NCI-H1092 treated with DMSO at 0.1 percent for 48 hours (cell line): ENCODE results near the gene CYP26B1.

Experiments
- DNase-seq: peaks from one replicate; lab custom pipeline; 2025; lab: John Stamatoyannopoulos, UW

Gene CYP26B1

GRCh38 chr2:72141032-72141645 is 6.5 kb downstream of the CYP26B1 start:
- no peak for DNase-seq

GRCh38 chr2:72140621-72140960 is 7.1 kb downstream of the CYP26B1 start:
- no peak for DNase-seq

- no peak for DNase-seq
Observed at GRCh38 chr2:72139874-72140620, 7.6 kb downstream of the CYP26B1 start.

GRCh38 chr2:72139471-72139873 is 8.2 kb downstream of the CYP26B1 start:
- DNase-seq: no peak

GRCh38 chr2:72138921-72139381 is 8.7 kb downstream of the CYP26B1 start:
- DNase-seq: no peak

- no peak for DNase-seq
Observed at GRCh38 chr2:72138011-72138881, 9.4 kb downstream of the CYP26B1 start.

GRCh38 chr2:72137498-72138010 is 10.1 kb downstream of the CYP26B1 start:
- peak; percentile 25 for DNase-seq

- DNase-seq: no peak
Observed at GRCh38 chr2:72136933-72137497, 10.6 kb downstream of the CYP26B1 start.

GRCh38 chr2:72136331-72136730 is 11.3 kb downstream of the CYP26B1 start:
- no peak for DNase-seq

- DNase-seq: no peak
Observed at GRCh38 chr2:72135921-72136320, 11.7 kb downstream of the CYP26B1 start.

GRCh38 chr2:72134997-72135800 is 12.5 kb downstream of the CYP26B1 start:
- DNase-seq: no peak

GRCh38 chr2:72134408-72134996 is 13.2 kb downstream of the CYP26B1 start:
- no peak for DNase-seq

- DNase-seq: no peak
Observed at GRCh38 chr2:72133721-72134407, 13.8 kb downstream of the CYP26B1 start.

- DNase-seq: no peak
Observed at GRCh38 chr2:72132981-72133720, 14.5 kb downstream of the CYP26B1 start.

- DNase-seq: no peak
Observed at GRCh38 chr2:72131916-72132841, 15.5 kb downstream of the CYP26B1 start.

- DNase-seq: no peak
Observed at GRCh38 chr2:72131371-72131891, 16.2 kb downstream of the CYP26B1 start.

- DNase-seq: no peak
Observed at GRCh38 chr2:72130659-72131360, 16.9 kb downstream of the CYP26B1 start.
